ENCODE data around the gene TMC8. TPM values are rescaled to one million over a fixed set of nuclear protein-coding genes. Genes with fewer than 3 reads are reported as not detected.

The TMC8 gene
- polyA plus RNA-seq, 3 donors = 13.3 to 151 (median 15.1) TPM

- Histone ChIP-seq H3K9ac (ENCODE audit: insufficient read depth, low read length, poor library complexity, severe bottlenecking) (no peak overlapping the region), H3K9me3 (replicated peaks in 1 of 2; ENCODE audit: control insufficient read depth in 1 of 2, insufficient read depth in 1 of 2, low read length in 2 of 2) (no peaks in the 10 kb centered on the region), H3K36me3 (replicated peaks in 1 of 2; ENCODE audit: control insufficient read depth in 1 of 2, insufficient read depth in 2 of 2, low read length in 2 of 2) (peaks cover 52 to 75% of the 10 kb centered on the region in 2 donors), H3K4me3 (replicated peaks in 1 of 3; ENCODE audit: low read depth in 2 of 3, low read length in 3 of 3) (no peak overlapping the region), H3K4me2 (replicated peaks; ENCODE audit: extremely low read depth, low read length, poor library complexity, severe bottlenecking) (no peak overlapping the region), H3K4me1 (ENCODE audit: control insufficient read depth in 1 of 2, insufficient read depth in 2 of 2, low read length in 2 of 2) (peaks cover 12 to 14% of the 10 kb centered on the region in 2 donors), H4K20me1 (ENCODE audit: insufficient read depth, low read length) (peaks cover 59% of the 10 kb centered on the region), H3K27me3 (ENCODE audit: control insufficient read depth in 2 of 2, insufficient read depth in 2 of 2, low read length in 2 of 2) (no peaks in the 10 kb centered on the region), H3K79me2 (ENCODE audit: insufficient read depth, low read length) (no peaks in the 10 kb centered on the region), H3K27ac (ENCODE audit: low read depth in 1 of 2, low read length in 2 of 2) (no peak overlapping the region), H2AFZ (ENCODE audit: insufficient read depth, low read depth, low read length, poor library complexity, severe bottlenecking) (no peak overlapping the region)
- H3K27me3 Mint-ChIP-seq (ENCODE audit: low read depth in 3 of 3) = peaks cover 0 to 1% (median 0%) of the 10 kb centered on the region in 3 donors
- intact Hi-C loops (cut with micrococcal nuclease) = no loop called here
- H3K27ac Mint-ChIP-seq = peak overlapping the region in 2 of 7 donors; percentile 10 to 43
- peaks cover 15% of the 10 kb centered on the region for H3K4me1 Mint-ChIP-seq
- H3K9me3 Mint-ChIP-seq = no peaks in the 10 kb centered on the region
- no peak overlapping the region for H3K4me3 Mint-ChIP-seq
- TF ChIP-seq CTCF (IDR thresholded peaks at IDR 0.05) = no peak
- H3K36me3 Mint-ChIP-seq = peaks cover 60 to 81% of the 10 kb centered on the region in 2 donors
- 91% methylated on average over 17 of the region's 18 CpGs for WGBS (ENCODE audit: insufficient coverage)
- DNase-seq = no peak
These were observed 21.7 kb upstream of the TMC8 start for GRCh38 chr17:78108726-78109488.

GRCh38 chr17:78109489-78109761 is 21.1 kb upstream of the TMC8 start:
- Histone ChIP-seq H3K27me3 (ENCODE audit: control insufficient read depth in 2 of 2, insufficient read depth in 2 of 2, low read length in 2 of 2) (no peaks in the 10 kb centered on the region), H3K36me3 (replicated peaks in 1 of 2; ENCODE audit: control insufficient read depth in 1 of 2, insufficient read depth in 2 of 2, low read length in 2 of 2) (peaks cover 51 to 74% of the 10 kb centered on the region in 2 donors), H4K20me1 (ENCODE audit: insufficient read depth, low read length) (peaks cover 63% of the 10 kb centered on the region), H3K4me2 (replicated peaks; ENCODE audit: extremely low read depth, low read length, poor library complexity, severe bottlenecking) (no peak overlapping the region), H3K27ac (ENCODE audit: low read depth in 1 of 2, low read length in 2 of 2) (no peak overlapping the region), H3K9me3 (replicated peaks in 1 of 2; ENCODE audit: control insufficient read depth in 1 of 2, insufficient read depth in 1 of 2, low read length in 2 of 2) (no peaks in the 10 kb centered on the region), H3K4me1 (ENCODE audit: control insufficient read depth in 1 of 2, insufficient read depth in 2 of 2, low read length in 2 of 2) (peaks cover 16 to 19% of the 10 kb centered on the region in 2 donors), H3K9ac (ENCODE audit: insufficient read depth, low read length, poor library complexity, severe bottlenecking) (no peak overlapping the region), H2AFZ (ENCODE audit: insufficient read depth, low read depth, low read length, poor library complexity, severe bottlenecking) (no peak overlapping the region), H3K4me3 (replicated peaks in 1 of 3; ENCODE audit: low read depth in 2 of 3, low read length in 3 of 3) (no peak overlapping the region), H3K79me2 (ENCODE audit: insufficient read depth, low read length) (no peaks in the 10 kb centered on the region)
- peaks cover 62 to 83% of the 10 kb centered on the region in 2 donors for H3K36me3 Mint-ChIP-seq
- H3K4me1 Mint-ChIP-seq = peaks cover 20% of the 10 kb centered on the region
- intact Hi-C loops (cut with micrococcal nuclease) = no loop called here
- WGBS (ENCODE audit: insufficient coverage) = 98% methylated on average over 9 of the region's 9 CpGs
- no peak overlapping the region for H3K4me3 Mint-ChIP-seq
- no peak overlapping the region for H3K27ac Mint-ChIP-seq
- TF ChIP-seq CTCF (IDR thresholded peaks at IDR 0.05) = no peak
- H3K9me3 Mint-ChIP-seq = peaks cover 0 to 2% (median 0%) of the 10 kb centered on the region in 7 donors
- H3K27me3 Mint-ChIP-seq (ENCODE audit: low read depth in 3 of 3) = peaks cover 0 to 5% (median 0%) of the 10 kb centered on the region in 3 donors
- DNase-seq = no peak
